ENCODE measurements around the gene WNT1.
A peak's percentile ranks its signal among the peaks of the same experiment; 100 is the strongest.

The WNT1 gene

GRCh38 chr12:49010092-49010668 lies 32.1 kb downstream of the WNT1 start:
- no peak for DNase-seq

- no peak for DNase-seq
Measured at GRCh38 chr12:49012739-49013138, 34.6 kb downstream of the WNT1 start.

GRCh38 chr12:49013428-49013827 lies 35.3 kb downstream of the WNT1 start:
- no peak for DNase-seq

GRCh38 chr12:49014547-49014946 lies 36.4 kb downstream of the WNT1 start:
- no peak for DNase-seq

- no peak for DNase-seq
Measured at GRCh38 chr12:49015196-49015595, 37.1 kb downstream of the WNT1 start.

- DNase-seq: peak; percentile 23 to 30
Measured at GRCh38 chr12:49017891-49018260, 39.8 kb downstream of the WNT1 start.

GRCh38 chr12:49018261-49019119 lies 40.4 kb downstream of the WNT1 start, which contains the start of gene PRKAG1:
Gene PRKAG1 (minus strand): TSS chr12:49018776. CDS start chr12:49018740, 36 bp downstream.
- peak; percentile 92 to 95 for DNase-seq

GRCh38 chr12:49019120-49019430 lies 41.0 kb downstream of the WNT1 start:
- no peak for DNase-seq

GRCh38 chr12:49019443-49020324 lies 41.6 kb downstream of the WNT1 start:
- DNase-seq: peak in 1 of 2 experiments; percentile 27

GRCh38 chr12:49020441-49020840 lies 42.3 kb downstream of the WNT1 start:
- DNase-seq: no peak

GRCh38 chr12:49021292-49021915 lies 43.3 kb downstream of the WNT1 start:
- no peak for DNase-seq

GRCh38 chr12:49022558-49023178 lies 44.5 kb downstream of the WNT1 start:
- no peak for DNase-seq

GRCh38 chr12:49023812-49024211 lies 45.7 kb downstream of the WNT1 start:
- DNase-seq: no peak

- DNase-seq: no peak
Measured at GRCh38 chr12:49024543-49024942, 46.4 kb downstream of the WNT1 start.

GRCh38 chr12:49025463-49025862 lies 47.3 kb downstream of the WNT1 start:
- no peak for DNase-seq

GRCh38 chr12:49026101-49026500 lies 48.0 kb downstream of the WNT1 start:
- DNase-seq: no peak

GRCh38 chr12:49026678-49027480 lies 48.8 kb downstream of the WNT1 start:
- DNase-seq: no peak

GRCh38 chr12:49027846-49028555 lies 49.9 kb downstream of the WNT1 start:
- no peak for DNase-seq

GRCh38 chr12:49028666-49029275 lies 50.6 kb downstream of the WNT1 start:
- DNase-seq: no peak

- DNase-seq: no peak
Measured at GRCh38 chr12:49030119-49030518, 52.0 kb downstream of the WNT1 start.

All from stimulated activated CD4-positive, alpha-beta T cell treated with anti-CD3 and anti-CD28 coated beads, Interleukin-4, amount 100 ng/mL, for 4 hours (primary cell).